OCI-LY3 (cell line): ENCODE data around the gene MYLK.

Experiments used
- EZH2phosphoT487 ChIP-seq: fragments of 200-600 bp; shearing (Covaris generic); IDR thresholded peaks from 2 replicates; pipeline ENCODE4 v1.6.1; 2018; ENCODE audit warnings: antibody characterized with exemption, mixed run types, low read depth
- TF ChIP-seq, protein P1 (sequence below): fragments of 200-600, 300-600 bp; sonication (generic); IDR thresholded peaks from 2 replicates; pipeline ENCODE4 v1.5.1; 2014; ENCODE audit warnings: antibody characterized with exemption, low read length, low read depth

DNA sequence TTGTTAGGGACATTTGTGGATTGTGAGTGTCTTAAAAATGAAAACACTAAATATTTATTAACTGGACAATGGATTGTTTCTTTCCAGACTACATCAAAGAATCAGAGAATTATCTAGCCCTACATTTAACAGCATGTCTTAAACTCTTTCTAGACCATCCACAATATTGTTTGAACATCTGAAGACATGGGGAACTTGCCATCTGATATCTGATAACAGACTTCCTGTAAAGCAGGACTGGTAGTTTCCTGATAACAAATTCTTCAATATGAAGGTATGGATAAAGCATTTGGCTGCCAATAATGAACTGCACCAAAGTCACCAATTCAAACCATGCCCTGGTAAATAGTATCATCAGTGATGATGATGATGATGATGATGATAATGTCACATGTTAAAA is 273.1 kb downstream of the MYLK start:
- TF ChIP-seq EZH2phosphoT487: no peak
- TF ChIP-seq, protein P1, sequence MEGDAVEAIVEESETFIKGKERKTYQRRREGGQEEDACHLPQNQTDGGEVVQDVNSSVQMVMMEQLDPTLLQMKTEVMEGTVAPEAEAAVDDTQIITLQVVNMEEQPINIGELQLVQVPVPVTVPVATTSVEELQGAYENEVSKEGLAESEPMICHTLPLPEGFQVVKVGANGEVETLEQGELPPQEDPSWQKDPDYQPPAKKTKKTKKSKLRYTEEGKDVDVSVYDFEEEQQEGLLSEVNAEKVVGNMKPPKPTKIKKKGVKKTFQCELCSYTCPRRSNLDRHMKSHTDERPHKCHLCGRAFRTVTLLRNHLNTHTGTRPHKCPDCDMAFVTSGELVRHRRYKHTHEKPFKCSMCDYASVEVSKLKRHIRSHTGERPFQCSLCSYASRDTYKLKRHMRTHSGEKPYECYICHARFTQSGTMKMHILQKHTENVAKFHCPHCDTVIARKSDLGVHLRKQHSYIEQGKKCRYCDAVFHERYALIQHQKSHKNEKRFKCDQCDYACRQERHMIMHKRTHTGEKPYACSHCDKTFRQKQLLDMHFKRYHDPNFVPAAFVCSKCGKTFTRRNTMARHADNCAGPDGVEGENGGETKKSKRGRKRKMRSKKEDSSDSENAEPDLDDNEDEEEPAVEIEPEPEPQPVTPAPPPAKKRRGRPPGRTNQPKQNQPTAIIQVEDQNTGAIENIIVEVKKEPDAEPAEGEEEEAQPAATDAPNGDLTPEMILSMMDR: no peak
